WI38 (cell line): ENCODE data around the gene RPL39L.

ENCODE experiments used
- H3K4me3 ChIP-seq: 2 replicates; pipeline ENCODE4 v1.5.1; 2011; ENCODE audit warnings: low read depth, mild to moderate bottlenecking, control low read depth, low read length
- CTCF ChIP-seq: IDR thresholded peaks from 2 replicates; pipeline ENCODE4 v1.5.1; 2012; ENCODE audit warnings: low read depth, mild to moderate bottlenecking, control low read depth, low read length

Gene RPL39L

DNA sequence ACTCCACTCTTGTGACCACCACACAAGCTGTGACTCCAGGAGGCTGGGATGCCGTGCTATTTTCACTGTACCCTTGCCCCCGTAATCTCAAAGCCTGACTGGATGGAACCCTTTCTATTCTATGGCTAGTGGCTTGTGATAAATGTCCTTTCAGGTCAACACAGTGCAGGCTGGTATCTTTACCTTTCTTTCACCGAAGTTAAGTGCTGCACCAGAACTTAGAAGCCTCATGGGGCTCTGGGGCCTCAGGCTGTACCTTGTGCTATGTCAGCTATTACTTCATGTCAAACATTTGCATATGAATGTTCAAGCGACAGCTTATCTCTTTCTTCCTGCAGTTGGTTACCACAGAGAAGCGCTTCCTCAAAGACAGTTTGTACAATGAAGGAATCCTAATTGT, 66.8 kb downstream of the RPL39L start:
- no peak for TF ChIP-seq CTCF
- H3K4me3 ChIP-seq: no peak overlapping the region

DNA sequence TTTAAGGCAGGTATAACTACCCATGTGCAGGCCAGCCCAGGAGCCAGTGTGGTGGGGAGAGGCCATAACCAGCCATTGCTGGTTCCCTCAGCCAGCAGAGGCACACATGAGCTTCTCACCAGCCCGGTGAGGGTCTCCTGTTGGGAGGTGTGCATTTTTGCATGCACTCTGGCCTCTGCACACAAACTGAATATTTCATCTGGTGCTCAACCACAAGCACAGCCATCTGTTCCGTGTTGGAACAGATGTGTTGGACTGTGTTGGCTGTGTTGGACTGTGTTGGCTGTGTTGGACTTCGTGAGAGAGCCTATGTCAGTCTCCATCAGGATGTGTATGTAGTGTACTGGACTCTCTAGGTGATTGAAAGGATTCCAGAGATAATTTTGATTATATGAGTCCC, 67.2 kb downstream of the RPL39L start:
- no peak overlapping the region for H3K4me3 ChIP-seq
- TF ChIP-seq CTCF: no peak
